Breast epithelium (tissue), 3 donors: ENCODE measurements around the gene CRIM1.

Source experiments
- CTCF ChIP-seq, 3 donors: fragments of 450-650 bp; IDR thresholded peaks; one replicate each; pipeline ENCODE4 v1.5.1; 2016 to 2017; ENCODE audit warnings: antibody characterized with exemption in 3 of 3, mild to moderate bottlenecking in 3 of 3, moderate library complexity in 3 of 3
- POLR2A ChIP-seq: fragments of 450-650 bp; IDR thresholded peaks from one replicate; pipeline ENCODE4 v1.6.1; 2016; ENCODE audit warnings: antibody characterized with exemption, mild to moderate bottlenecking, moderate library complexity

- TF ChIP-seq CTCF (IDR thresholded peaks at IDR 0.05) = no peak
- no peak for TF ChIP-seq POLR2A
Observed at GRCh38 chr2:36462311-36462935, 106.8 kb downstream of the CRIM1 start.
